GM12891 (cell line): Measurements from ENCODE around the gene ARHGAP20.

Experiments used
- DNase-seq: peaks from one replicate; pipeline ENCODE4 v3.0.0; 2011; ENCODE audit warnings: low spot score; ENCODE audit not compliant: insufficient read length
- FAIRE-seq: peaks from 2 replicates; lab custom pipeline; 2011; peaks lifted over from hg19 to GRCh38; lab: Jason Lieb, UNC
- PAX5 ChIP-seq: IDR thresholded peaks from 2 replicates; pipeline ENCODE4 v1.6.1; 2011; ENCODE audit warnings: low read length, moderate library complexity, mild to moderate bottlenecking; ENCODE audit not compliant: insufficient read depth, severe bottlenecking
- POLR2A ChIP-seq: IDR thresholded peaks from 2 replicates; pipeline ENCODE4 v1.6.1; 2011; ENCODE audit warnings: low read depth, low read length, control low read depth
- POLR2AphosphoS5 ChIP-seq: IDR thresholded peaks from 2 replicates; pipeline ENCODE4 v1.6.1; 2011; ENCODE audit warnings: low read depth, low read length, control low read depth
- POU2F2 ChIP-seq: IDR thresholded peaks from 2 replicates; pipeline ENCODE4 v1.6.1; 2011; ENCODE audit warnings: low read depth, mild to moderate bottlenecking, control low read depth, low read length, moderate library complexity
- SPI1 ChIP-seq: IDR thresholded peaks from 2 replicates; pipeline ENCODE4 v1.6.1; 2011; ENCODE audit warnings: low read depth, low read length, control low read depth
- TAF1 ChIP-seq: IDR thresholded peaks from 2 replicates; pipeline ENCODE4 v1.6.1; 2011; ENCODE audit warnings: low read depth, low read length, control low read depth

Gene ARHGAP20

DNA sequence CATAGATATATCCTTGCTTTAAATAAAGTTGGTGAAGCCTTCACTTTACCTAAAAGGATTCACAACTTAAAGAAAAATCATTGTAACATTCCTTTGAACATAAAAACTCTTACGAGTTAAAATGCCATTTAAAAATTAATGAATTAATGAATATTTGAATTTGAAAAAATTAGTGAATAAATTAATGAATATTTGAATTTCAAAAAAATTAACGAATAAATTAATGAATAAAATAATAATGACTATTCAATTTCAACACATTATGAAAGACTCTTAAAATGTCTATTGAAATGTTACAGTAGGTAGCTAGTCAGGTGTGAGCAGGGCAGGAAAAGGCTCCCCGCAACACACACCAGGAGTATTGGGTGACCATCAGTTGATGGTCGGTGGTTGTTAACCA, 22.9 kb downstream of the ARHGAP20 start:
- DNase-seq (no peak), FAIRE-seq (no peak)
- TF ChIP-seq PAX5 (no peak), POU2F2 (no peak), POLR2A (no peak), POLR2AphosphoS5 (no peak), TAF1 (no peak), SPI1 (no peak)

- DNase-seq (no peak), FAIRE-seq (no peak)
- TF ChIP-seq POLR2A (no peak), POU2F2 (no peak), PAX5 (no peak), SPI1 (no peak), POLR2AphosphoS5 (no peak), TAF1 (no peak)
These were observed 32.8 kb downstream of the ARHGAP20 start for GRCh38 chr11:110679323-110679975.

- DNase-seq (no peak), FAIRE-seq (no peak)
- no peak for TF ChIP-seq TAF1
- TF ChIP-seq PAX5: no peak
- no peak for TF ChIP-seq SPI1
- TF ChIP-seq POU2F2: no peak
- TF ChIP-seq POLR2AphosphoS5: no peak
- no peak for TF ChIP-seq POLR2A
These were observed 36.7 kb downstream of the ARHGAP20 start for GRCh38 chr11:110675548-110675947.

DNA sequence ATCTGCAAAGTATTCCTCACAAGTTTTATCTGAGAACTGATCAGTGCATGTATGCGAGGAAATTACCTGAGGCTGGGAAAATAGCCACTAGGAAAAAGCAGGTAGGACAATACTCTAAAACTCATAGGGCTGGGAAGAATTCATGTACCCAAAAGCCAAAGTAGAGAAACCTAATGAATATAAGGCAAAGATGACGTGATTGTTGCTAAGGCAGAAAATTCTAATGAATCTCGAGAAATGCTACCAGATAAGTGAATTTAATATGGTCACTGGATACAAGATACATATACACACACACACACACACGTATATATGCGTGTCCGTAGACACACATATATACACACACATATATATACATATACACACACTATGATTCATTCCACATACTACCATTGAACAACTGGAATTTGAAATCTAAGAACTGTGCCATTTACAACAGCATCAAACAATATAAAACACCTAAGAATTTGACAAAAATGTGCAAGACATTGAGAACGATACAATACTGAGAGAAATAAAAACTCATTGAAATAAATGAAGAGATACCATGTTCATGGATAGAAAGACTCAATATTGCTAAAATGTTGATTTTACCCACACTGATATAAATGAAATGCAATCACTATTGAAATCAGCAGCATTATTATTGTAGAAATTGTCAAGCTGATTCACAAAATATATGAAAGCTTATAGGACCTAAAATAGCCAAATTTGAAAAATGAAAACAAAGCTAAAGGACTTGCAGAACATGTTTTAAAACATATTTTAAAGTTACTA, 46.4 kb downstream of the ARHGAP20 start:
- no peak for DNase-seq
- TF ChIP-seq SPI1 (no peak), POLR2A (no peak), PAX5 (no peak), POLR2AphosphoS5 (no peak), TAF1 (no peak), POU2F2 (no peak)
- no peak for FAIRE-seq

- FAIRE-seq (no peak), DNase-seq (no peak)
- TF ChIP-seq TAF1 (no peak), POLR2AphosphoS5 (no peak), SPI1 (no peak), POLR2A (no peak), POU2F2 (no peak), PAX5 (no peak)
These were observed 56.3 kb downstream of the ARHGAP20 start for GRCh38 chr11:110655967-110656366.

DNA sequence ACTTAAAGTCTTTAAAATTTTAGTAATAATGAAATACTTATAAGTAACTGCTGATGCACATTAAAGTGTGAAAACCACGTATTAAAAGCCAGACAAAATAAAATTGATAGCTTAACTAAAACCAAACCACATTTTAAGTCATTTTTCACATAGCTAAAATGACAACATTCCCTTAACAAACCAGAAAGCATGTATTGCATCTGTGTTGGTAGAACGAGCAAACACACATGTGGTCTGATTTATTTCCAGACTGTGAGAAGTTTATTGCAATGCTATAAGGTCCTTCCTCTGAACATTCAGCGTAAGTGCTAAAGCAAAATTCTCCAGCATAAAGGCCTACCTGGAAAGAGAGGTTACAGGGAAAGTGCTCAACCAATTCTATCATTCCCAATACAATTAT, 57.8 kb downstream of the ARHGAP20 start:
- DNase-seq: no peak
- FAIRE-seq: no peak
- no peak for TF ChIP-seq POLR2A
- TF ChIP-seq TAF1: no peak
- TF ChIP-seq POLR2AphosphoS5: no peak
- no peak for TF ChIP-seq POU2F2
- TF ChIP-seq PAX5: no peak
- no peak for TF ChIP-seq SPI1

- no peak for TF ChIP-seq TAF1
- no peak for TF ChIP-seq PAX5
- no peak for TF ChIP-seq POLR2AphosphoS5
- TF ChIP-seq SPI1: no peak
- TF ChIP-seq POU2F2: no peak
- TF ChIP-seq POLR2A: no peak
- no peak for DNase-seq
- no peak for FAIRE-seq
These were observed 67.0 kb downstream of the ARHGAP20 start for GRCh38 chr11:110645253-110645652.

DNA sequence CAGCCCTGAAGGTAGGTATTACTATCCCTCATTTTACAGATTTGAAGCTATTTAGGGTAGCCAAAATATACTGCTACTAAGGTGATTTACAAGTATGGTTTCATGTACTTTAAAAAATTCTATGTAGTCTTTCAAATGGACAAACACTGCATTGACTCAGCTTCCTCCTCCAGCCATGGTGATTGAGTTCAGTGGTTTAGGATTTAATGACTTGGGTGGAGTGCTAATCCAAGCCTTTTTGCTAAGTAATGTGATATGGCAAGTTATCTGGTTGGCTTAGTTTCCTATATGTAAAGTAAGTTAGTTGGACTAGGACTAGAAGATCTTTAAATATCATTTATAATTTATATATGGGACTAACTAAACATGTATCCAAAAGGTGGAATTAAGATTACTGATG, 77.9 kb downstream of the ARHGAP20 start:
- FAIRE-seq (no peak), DNase-seq (no peak)
- no peak for TF ChIP-seq PAX5
- TF ChIP-seq SPI1: no peak
- no peak for TF ChIP-seq POU2F2
- no peak for TF ChIP-seq TAF1
- no peak for TF ChIP-seq POLR2AphosphoS5
- TF ChIP-seq POLR2A: no peak

GRCh38 chr11:110631551-110631950, 80.7 kb downstream of the ARHGAP20 start:
- no peak for TF ChIP-seq POLR2A
- DNase-seq: no peak
- no peak for FAIRE-seq

DNA sequence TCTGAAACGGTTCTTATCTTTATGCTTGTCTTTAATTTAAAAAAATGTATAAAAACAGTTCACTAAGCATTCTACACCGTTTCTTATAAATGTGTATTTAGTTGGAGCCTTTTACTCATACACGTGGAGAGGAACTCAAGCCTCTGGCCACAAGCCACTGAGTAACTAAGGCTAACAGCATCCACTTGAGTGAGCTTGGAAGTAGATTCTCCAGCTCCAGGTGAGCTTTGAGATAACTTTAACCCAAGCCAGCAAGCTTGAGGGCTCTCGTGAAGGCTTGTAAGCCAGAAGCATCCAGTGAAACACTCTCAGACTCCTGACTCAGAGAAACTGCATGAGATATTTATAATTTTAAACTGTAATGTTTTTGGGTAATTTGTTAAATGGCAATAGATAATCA, 82.6 kb downstream of the ARHGAP20 start:
- no peak for FAIRE-seq
- no peak for TF ChIP-seq PAX5
- TF ChIP-seq POLR2A: no peak
- no peak for TF ChIP-seq SPI1
- TF ChIP-seq POU2F2: no peak
- TF ChIP-seq POLR2AphosphoS5: no peak
- no peak for TF ChIP-seq TAF1
- no peak for DNase-seq
